Retina (tissue), 1 donor: ENCODE results near the gene RASA2.

Source experiments
- DNase-seq: peaks from one replicate; pipeline ENCODE4 v3.0.0-alpha.2; 2016

RASA2 gene, protein sequence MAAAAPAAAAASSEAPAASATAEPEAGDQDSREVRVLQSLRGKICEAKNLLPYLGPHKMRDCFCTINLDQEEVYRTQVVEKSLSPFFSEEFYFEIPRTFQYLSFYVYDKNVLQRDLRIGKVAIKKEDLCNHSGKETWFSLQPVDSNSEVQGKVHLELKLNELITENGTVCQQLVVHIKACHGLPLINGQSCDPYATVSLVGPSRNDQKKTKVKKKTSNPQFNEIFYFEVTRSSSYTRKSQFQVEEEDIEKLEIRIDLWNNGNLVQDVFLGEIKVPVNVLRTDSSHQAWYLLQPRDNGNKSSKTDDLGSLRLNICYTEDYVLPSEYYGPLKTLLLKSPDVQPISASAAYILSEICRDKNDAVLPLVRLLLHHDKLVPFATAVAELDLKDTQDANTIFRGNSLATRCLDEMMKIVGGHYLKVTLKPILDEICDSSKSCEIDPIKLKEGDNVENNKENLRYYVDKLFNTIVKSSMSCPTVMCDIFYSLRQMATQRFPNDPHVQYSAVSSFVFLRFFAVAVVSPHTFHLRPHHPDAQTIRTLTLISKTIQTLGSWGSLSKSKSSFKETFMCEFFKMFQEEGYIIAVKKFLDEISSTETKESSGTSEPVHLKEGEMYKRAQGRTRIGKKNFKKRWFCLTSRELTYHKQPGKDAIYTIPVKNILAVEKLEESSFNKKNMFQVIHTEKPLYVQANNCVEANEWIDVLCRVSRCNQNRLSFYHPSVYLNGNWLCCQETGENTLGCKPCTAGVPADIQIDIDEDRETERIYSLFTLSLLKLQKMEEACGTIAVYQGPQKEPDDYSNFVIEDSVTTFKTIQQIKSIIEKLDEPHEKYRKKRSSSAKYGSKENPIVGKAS

GRCh38 chr3:141486746-141487520, at the start of gene RASA2:
RASA2 (plus strand) TSS chr3:141487027; CDS start chr3:141487084, 57 bp downstream.
- DNase-seq = peak; percentile 79

DNA sequence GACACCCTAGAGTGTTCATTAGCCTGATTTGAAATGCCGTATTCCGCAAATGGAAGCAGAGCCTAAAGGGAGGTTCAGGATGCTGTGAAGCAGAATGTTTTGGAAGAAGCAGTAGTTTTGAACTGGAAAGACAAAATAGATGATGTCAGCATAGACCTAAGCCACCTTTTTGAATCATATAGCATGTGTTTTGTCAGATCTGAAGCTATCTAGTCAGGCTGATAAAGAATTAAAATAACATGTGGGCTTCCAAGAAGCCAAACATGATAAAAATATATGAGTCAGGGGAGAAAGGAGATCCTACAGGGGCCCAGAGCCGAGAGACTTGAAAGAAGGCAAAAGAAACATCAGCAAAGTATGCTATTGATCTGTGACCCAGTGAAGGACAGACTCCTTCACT, 47.2 kb upstream of the RASA2 start:
- DNase-seq = no peak

DNA sequence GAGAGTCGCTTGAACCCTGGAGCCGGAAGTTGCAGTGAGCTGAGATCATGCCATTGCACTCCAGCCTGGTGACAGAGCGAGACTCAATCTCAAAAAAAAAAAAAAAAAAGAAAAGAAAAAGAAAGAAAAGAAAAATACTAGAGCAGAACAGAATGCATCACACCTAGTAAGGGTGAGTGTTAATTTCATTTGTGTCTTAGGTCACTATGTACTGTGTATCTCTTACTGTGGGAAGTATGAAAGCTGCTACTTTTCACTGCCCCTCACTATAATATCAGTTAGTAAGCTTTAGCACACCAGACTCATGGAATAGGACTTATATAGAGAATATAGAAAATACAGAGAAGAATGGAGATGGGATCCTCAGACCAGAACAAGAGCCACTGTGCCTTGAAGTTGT, 45.9 kb upstream of the RASA2 start:
- DNase-seq = no peak

GRCh38 chr3:141441381-141442364, 45.2 kb upstream of the RASA2 start:
- peak; percentile 37 for DNase-seq

DNA sequence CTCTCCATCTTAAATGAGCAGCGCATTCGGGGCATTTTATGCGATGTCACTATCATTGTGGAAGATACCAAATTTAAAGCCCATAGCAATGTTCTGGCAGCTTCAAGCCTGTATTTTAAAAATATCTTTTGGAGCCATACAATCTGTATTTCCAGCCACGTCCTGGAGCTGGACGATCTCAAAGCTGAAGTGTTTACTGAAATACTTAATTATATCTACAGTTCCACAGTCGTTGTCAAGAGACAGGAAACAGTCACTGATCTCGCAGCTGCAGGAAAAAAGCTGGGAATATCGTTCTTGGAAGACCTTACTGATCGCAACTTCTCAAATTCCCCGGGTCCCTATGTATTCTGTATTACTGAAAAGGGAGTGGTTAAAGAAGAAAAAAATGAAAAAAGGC, 44.4 kb upstream of the RASA2 start:
- no peak for DNase-seq

DNA sequence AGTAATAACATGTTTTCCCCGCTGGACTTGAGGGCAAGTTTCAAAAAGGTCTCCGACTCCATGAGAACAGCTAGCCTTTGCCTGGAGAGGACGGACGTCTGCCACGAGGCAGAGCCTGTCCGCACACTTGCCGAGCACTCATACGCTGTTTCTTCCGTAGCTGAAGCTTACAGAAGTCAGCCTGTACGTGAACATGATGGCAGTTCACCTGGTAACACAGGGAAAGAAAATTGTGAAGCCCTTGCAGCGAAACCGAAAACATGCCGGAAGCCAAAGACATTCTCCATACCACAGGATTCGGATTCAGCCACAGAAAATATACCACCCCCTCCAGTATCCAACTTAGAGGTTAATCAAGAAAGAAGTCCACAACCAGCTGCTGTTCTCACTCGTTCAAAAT, 43.9 kb upstream of the RASA2 start:
- DNase-seq = no peak

- no peak for DNase-seq
Measured at GRCh38 chr3:141444586-141445285, 42.1 kb upstream of the RASA2 start.

- no peak for DNase-seq
Measured at GRCh38 chr3:141445990-141446389, 40.8 kb upstream of the RASA2 start.

DNA sequence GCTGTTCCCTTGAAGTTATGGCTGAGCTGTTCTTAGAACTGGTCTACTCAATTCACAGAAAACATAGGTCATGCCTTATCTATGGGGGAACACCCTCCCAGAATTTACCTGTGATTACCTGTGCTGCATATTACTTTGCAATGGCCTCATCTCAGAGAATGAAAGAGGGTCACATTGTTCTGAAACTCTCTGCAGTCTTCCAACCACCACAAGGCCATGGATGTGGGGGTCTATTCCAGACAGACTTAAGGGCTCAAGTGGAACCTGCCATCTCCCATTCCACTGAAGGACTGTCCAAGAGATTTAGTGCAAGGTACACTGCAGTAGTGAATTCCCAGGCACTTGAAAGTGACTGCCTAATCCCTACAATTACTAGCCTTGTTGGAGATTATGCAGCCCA, 40.1 kb upstream of the RASA2 start:
- DNase-seq = no peak

DNA sequence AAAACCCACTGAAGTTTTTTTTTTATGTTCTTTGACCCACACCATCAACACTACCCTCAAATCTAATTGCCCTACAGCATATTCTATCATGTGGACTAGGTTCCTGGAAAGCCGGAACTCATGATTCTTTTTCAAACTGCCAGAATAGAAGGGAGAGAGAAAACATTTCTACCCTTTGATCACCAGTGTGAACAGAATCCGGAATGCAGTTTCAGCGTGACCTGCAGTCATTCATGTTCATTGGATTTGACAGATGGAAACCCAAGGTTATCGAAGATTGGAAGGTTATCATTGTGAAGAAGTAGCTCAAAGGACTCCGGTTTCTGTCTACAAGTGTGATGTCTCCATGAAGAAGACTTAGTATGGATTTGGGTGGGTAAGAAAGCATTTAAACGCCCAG, 39.4 kb upstream of the RASA2 start:
- DNase-seq = peak; percentile 26

DNA sequence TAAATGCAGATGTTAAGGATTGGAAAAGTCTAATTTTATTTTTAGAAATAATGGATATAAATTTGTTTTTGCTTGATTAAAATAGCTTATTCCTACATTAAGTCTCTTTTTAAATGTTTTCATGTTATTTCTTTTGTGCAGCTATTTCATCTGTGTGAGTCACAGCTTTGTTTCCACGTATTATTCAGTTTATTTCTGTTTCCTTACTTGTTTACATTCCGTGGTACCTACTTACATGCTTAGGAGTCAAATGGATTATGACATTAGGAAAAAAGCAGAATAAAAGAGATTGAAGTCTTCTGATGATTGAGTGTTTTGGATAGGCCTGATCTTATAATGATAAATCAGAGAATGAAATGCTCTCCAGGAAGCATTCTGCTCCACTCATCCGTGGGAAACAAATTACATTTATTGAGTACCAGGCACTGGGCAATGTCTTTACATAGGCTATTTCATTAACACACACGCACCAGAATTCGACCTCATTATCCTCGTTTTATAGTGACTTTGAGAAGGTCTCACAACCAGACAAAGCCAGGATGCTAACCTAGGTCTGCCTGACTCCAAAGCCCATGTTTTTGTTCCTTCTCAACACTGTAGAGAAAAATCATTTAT, 38.1 kb upstream of the RASA2 start:
- peak; percentile 26 for DNase-seq

GRCh38 chr3:141449424-141449823, 37.4 kb upstream of the RASA2 start:
- no peak for DNase-seq

- no peak for DNase-seq
Measured at GRCh38 chr3:141450727-141451375, 36.0 kb upstream of the RASA2 start.

DNA sequence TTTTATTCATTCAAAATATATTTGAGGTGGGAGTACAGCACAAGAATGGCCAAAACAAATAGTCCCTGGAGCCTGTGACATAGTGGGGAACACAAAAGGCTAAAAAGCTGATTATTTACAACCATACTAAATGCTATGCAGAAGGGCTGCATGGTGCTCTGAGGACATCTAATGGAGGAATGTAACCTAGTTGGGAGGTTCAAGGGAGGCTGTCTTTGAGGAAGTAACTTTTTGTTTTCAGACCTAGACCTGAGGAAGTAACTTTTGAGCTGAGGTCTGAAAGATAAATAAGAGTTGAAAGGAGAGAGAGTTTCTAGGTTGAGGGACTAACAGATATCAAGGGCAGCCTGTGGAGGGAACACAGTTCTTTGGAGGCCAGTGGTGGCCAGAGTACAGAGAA, 34.8 kb upstream of the RASA2 start:
- DNase-seq = peak; percentile 22

- no peak for DNase-seq
Measured at GRCh38 chr3:141452773-141453172, 34.1 kb upstream of the RASA2 start.

GRCh38 chr3:141454054-141454453, 32.8 kb upstream of the RASA2 start:
- DNase-seq = no peak

- peak; percentile 50 for DNase-seq
Measured at GRCh38 chr3:141454906-141455602, 31.8 kb upstream of the RASA2 start.

DNA sequence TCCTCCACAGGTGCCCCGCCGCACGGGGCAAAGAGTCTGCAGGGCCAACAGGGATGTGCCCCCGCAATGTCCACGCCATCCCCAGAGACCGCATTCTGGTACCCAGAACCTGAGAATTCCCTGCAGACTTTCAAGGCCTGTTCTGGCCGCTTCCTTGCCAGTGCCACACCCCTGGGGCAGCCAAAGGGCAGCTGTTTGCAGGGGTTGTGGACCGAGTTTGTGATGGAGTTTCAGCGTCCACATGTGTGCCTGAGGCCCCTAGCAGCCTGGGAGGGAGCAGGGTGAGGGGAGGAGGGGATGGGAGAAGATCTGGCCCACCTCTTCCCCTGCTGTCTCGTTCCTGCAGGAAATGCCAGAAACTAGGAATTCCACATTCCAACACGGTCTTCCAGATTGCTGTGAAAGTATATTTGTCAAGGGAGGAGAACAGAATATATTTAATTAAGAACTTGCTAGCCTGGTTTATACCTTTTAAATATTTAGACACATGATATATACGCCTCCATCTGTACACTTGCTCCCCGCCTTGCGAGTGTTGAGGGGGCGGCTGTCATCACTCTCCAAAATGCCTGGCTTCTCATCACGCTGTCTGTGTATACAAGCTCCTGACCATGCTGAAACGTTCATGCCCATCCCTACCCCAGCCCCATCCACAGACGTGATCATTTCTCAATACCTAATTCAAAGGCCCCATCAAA, 31.1 kb upstream of the RASA2 start:
- DNase-seq = no peak

GRCh38 chr3:141456301-141456625, 30.6 kb upstream of the RASA2 start:
- no peak for DNase-seq
